Activated T-helper 1 cell treated with anti-CD3 and anti-CD28 coated beads, Interleukin-2, amount 50 U/mL, for 16 hours (primary cell): ENCODE measurements around the gene ROR2.
A peak's percentile ranks its signal among the peaks of the same experiment; 100 is the strongest.
"Not testable (repeated sequence)": the region's sequence is repeated elsewhere in the genome, so short reads cannot be mapped to it uniquely, and the experiment has no call there.

Experiments
- DNase-seq, 2 donors: peaks; one replicate each; pipeline ENCODE4 v3.0.0-alpha.2; 2020; ENCODE audit warnings: low read depth in 1 of 2, low spot score in 1 of 2

Gene ROR2

GRCh38 chr9:91802391-91802790, 147.6 kb downstream of the ROR2 start:
- no peak for DNase-seq

- no peak for DNase-seq
These were observed 149.5 kb downstream of the ROR2 start for GRCh38 chr9:91800473-91801030.

- DNase-seq, result no peak
These were observed 150.8 kb downstream of the ROR2 start for GRCh38 chr9:91799113-91799744.

- DNase-seq, result peak; percentile 29 to 40
These were observed 151.5 kb downstream of the ROR2 start for GRCh38 chr9:91798273-91799112.

GRCh38 chr9:91797517-91797916, 152.5 kb downstream of the ROR2 start:
- DNase-seq, result not testable (repeated sequence)

- peak in 1 of 2 donors; percentile 19 for DNase-seq
These were observed 153.5 kb downstream of the ROR2 start for GRCh38 chr9:91796516-91796915.

GRCh38 chr9:91795598-91796241, 154.3 kb downstream of the ROR2 start:
- DNase-seq, result no peak

- not testable (repeated sequence) for DNase-seq
These were observed 156.7 kb downstream of the ROR2 start for GRCh38 chr9:91793371-91793770.

GRCh38 chr9:91790917-91791316, 159.1 kb downstream of the ROR2 start:
- DNase-seq, result no peak

- DNase-seq, result no peak
These were observed 160.1 kb downstream of the ROR2 start for GRCh38 chr9:91789941-91790340.

- DNase-seq, result no peak
These were observed 162.1 kb downstream of the ROR2 start for GRCh38 chr9:91787931-91788330.

- DNase-seq, result no peak
These were observed 163.7 kb downstream of the ROR2 start for GRCh38 chr9:91786132-91786896.

GRCh38 chr9:91785447-91785842, 164.6 kb downstream of the ROR2 start:
- no peak for DNase-seq

- no peak for DNase-seq
These were observed 165.2 kb downstream of the ROR2 start for GRCh38 chr9:91784673-91785446.

- no peak for DNase-seq
These were observed 166.0 kb downstream of the ROR2 start for GRCh38 chr9:91783876-91784672.

- no peak for DNase-seq
These were observed 166.6 kb downstream of the ROR2 start for GRCh38 chr9:91783411-91783810.

GRCh38 chr9:91782708-91783214, 167.3 kb downstream of the ROR2 start:
- DNase-seq, result no peak

GRCh38 chr9:91781906-91782305, 168.1 kb downstream of the ROR2 start:
- DNase-seq, result no peak

- no peak for DNase-seq
These were observed 168.9 kb downstream of the ROR2 start for GRCh38 chr9:91781116-91781515.
